ENCODE data around the gene FHOD1. TPM values are rescaled to one million over a fixed set of nuclear protein-coding genes. Genes with fewer than 3 reads are reported as not detected.
A peak's percentile ranks its signal among the peaks of the same experiment; 100 is the strongest.

FHOD1 gene
- total and polyA plus RNA-seq, 5 experiments from 2014 or later, result 1.6 to 47.3 (median 3.0) TPM

- DNase-seq (no peak), ATAC-seq (no peak)
- Mint-ChIP-seq H3K9me3 (no peaks in the 10 kb centered on the region), H3K4me3 (no peak overlapping the region), H3K27ac (peak overlapping the region in 1 of 10 donors; percentile 63), H3K27me3 (no peaks in the 10 kb centered on the region), H3K4me1 (peaks cover 0 to 3% (median under 1%) of the 10 kb centered on the region in 4 donors), H3K36me3 (peaks cover 0 to 4% (median 0%) of the 10 kb centered on the region in 3 donors)
- POLR2A ChIA-PET, result interaction anchor here (0.5 to 2.6 kb wide), 3 partner anchors 9 to 101 kb away, joined by 3 to 10 read pairs (median 3); no protein-coding TSS in a partner anchor
These were observed 40.4 kb downstream of the FHOD1 start for GRCh38 chr16:67206838-67207248.

GRCh38 chr16:67206129-67206837, 41.0 kb downstream of the FHOD1 start:
- DNase-seq (no peak), ATAC-seq (no peak)
- peaks cover 0 to 3% (median under 1%) of the 10 kb centered on the region in 4 donors for H3K4me1 Mint-ChIP-seq
- H3K4me3 Mint-ChIP-seq, result peak overlapping the region in 1 of 10 donors; percentile 29
- POLR2A ChIA-PET, result interaction anchor here (0.5 to 2.6 kb wide), 3 partner anchors 9 to 101 kb away, joined by 3 to 10 read pairs (median 3); no protein-coding TSS in a partner anchor
- no peaks in the 10 kb centered on the region for H3K9me3 Mint-ChIP-seq
- peaks cover 0 to 5% (median 0%) of the 10 kb centered on the region in 3 donors for H3K36me3 Mint-ChIP-seq
- no peaks in the 10 kb centered on the region for H3K27me3 Mint-ChIP-seq
- H3K27ac Mint-ChIP-seq, result peak overlapping the region in 5 of 10 donors; percentile 23 to 74 (median 64)

- no peak for DNase-seq
- Mint-ChIP-seq H3K36me3 (peaks cover 0 to 16% (median 0%) of the 10 kb centered on the region in 3 donors), H3K27ac (peak overlapping the region in 2 of 10 donors; percentile 4 to 31), H3K27me3 (no peaks in the 10 kb centered on the region), H3K4me3 (no peak overlapping the region), H3K4me1 (peaks cover 0 to 2% (median under 1%) of the 10 kb centered on the region in 4 donors), H3K9me3 (no peaks in the 10 kb centered on the region)
- POLR2A ChIA-PET, result interaction anchor here (0.7 kb wide), 1 partner anchor 12 kb away, joined by 3 read pairs; no protein-coding TSS in a partner anchor
- no peak for ATAC-seq
These were observed 43.2 kb downstream of the FHOD1 start for GRCh38 chr16:67204076-67204475.

- Mint-ChIP-seq H3K9me3 (no peaks in the 10 kb centered on the region), H3K27me3 (no peaks in the 10 kb centered on the region), H3K4me1 (peaks cover 0 to 6% (median under 1%) of the 10 kb centered on the region in 4 donors), H3K4me3 (no peak overlapping the region), H3K27ac (no peak overlapping the region), H3K36me3 (peaks cover 0 to 22% (median 0%) of the 10 kb centered on the region in 3 donors)
- POLR2A ChIA-PET, result interaction anchor here (0.9 kb wide), 1 partner anchor 24 kb away, joined by 3 read pairs; the partner anchor contains the start of gene TMEM208
- no peak for ATAC-seq
- DNase-seq, result peak in 1 of 10 donors; percentile 52
These were observed 44.3 kb downstream of the FHOD1 start for GRCh38 chr16:67202956-67203493.

- Mint-ChIP-seq H3K27me3 (no peaks in the 10 kb centered on the region), H3K36me3 (peaks cover 0 to 28% (median 0%) of the 10 kb centered on the region in 3 donors), H3K9me3 (no peaks in the 10 kb centered on the region), H3K4me1 (peaks cover 0 to 8% (median under 1%) of the 10 kb centered on the region in 4 donors), H3K4me3 (no peak overlapping the region), H3K27ac (no peak overlapping the region)
- ATAC-seq (no peak), DNase-seq (no peak)
- POLR2A ChIA-PET, result interaction anchor here (0.9 kb wide), 1 partner anchor 24 kb away, joined by 3 read pairs; the partner anchor contains the start of gene TMEM208
These were observed 44.9 kb downstream of the FHOD1 start for GRCh38 chr16:67202426-67202825.

GRCh38 chr16:67201411-67202345, 45.6 kb downstream of the FHOD1 start:
- Mint-ChIP-seq H3K9me3 (no peaks in the 10 kb centered on the region), H3K27ac (no peak overlapping the region), H3K4me1 (peaks cover 2 to 13% (median 4%) of the 10 kb centered on the region in 4 donors), H3K36me3 (peaks cover 0 to 35% (median 3%) of the 10 kb centered on the region in 3 donors), H3K27me3 (no peaks in the 10 kb centered on the region), H3K4me3 (no peak overlapping the region)
- ATAC-seq, result no peak
- POLR2A ChIA-PET, result interaction anchor here (0.7 to 1.1 kb wide), 3 partner anchors 10 to 1649 kb away, joined by 3 to 4 read pairs (median 3); partner anchors contain the start of gene TMEM208
- DNase-seq, result no peak

- Mint-ChIP-seq H3K4me3 (no peak overlapping the region), H3K27ac (peak overlapping the region in 1 of 10 donors; percentile 52), H3K36me3 (peaks cover 0 to 45% (median 8%) of the 10 kb centered on the region in 3 donors), H3K27me3 (no peaks in the 10 kb centered on the region), H3K4me1 (peaks cover 9 to 25% (median 12%) of the 10 kb centered on the region in 4 donors), H3K9me3 (no peaks in the 10 kb centered on the region)
- DNase-seq, result no peak
- no peak for ATAC-seq
- POLR2A ChIA-PET, result no interaction called here
These were observed 46.8 kb downstream of the FHOD1 start for GRCh38 chr16:67200491-67200890.

- Mint-ChIP-seq H3K9me3 (no peaks in the 10 kb centered on the region), H3K4me3 (no peak overlapping the region), H3K27me3 (no peaks in the 10 kb centered on the region), H3K27ac (no peak overlapping the region), H3K36me3 (peaks cover 0 to 52% (median 8%) of the 10 kb centered on the region in 3 donors), H3K4me1 (peaks cover 9 to 28% (median 15%) of the 10 kb centered on the region in 4 donors)
- POLR2A ChIA-PET, result no interaction called here
- DNase-seq, result peak in 1 of 10 donors; percentile 57
- no peak for ATAC-seq
These were observed 47.5 kb downstream of the FHOD1 start for GRCh38 chr16:67199808-67200198.

- no peak for ATAC-seq
- POLR2A ChIA-PET, result no interaction called here
These were observed 48.1 kb downstream of the FHOD1 start, which contains the start of gene ELMO3 for GRCh38 chr16:67199011-67199807. Gene ELMO3 (plus strand): TSS chr16:67199131. CDS start chr16:67199327, 196 bp downstream.

GRCh38 chr16:67198238-67198734, 49.0 kb downstream of the FHOD1 start:
- no peaks in the 10 kb centered on the region for H3K9me3 Mint-ChIP-seq
- H3K4me3 Mint-ChIP-seq, result no peak overlapping the region
- peak overlapping the region in 5 of 10 donors; percentile 29 to 66 (median 48) for H3K27ac Mint-ChIP-seq
- no peaks in the 10 kb centered on the region for H3K27me3 Mint-ChIP-seq
- peak in 1 of 10 donors; percentile 19 for DNase-seq
- peaks cover 0 to 58% (median 8%) of the 10 kb centered on the region in 3 donors for H3K36me3 Mint-ChIP-seq
- peak; percentile 45 to 52 for ATAC-seq
- POLR2A ChIA-PET, result interaction anchor here (1.3 to 1.6 kb wide), 3 partner anchors 8 to 28 kb away, joined by 3 to 6 read pairs (median 5); partner anchors contain the start of gene TMEM208
- peaks cover 14 to 43% (median 28%) of the 10 kb centered on the region in 4 donors for H3K4me1 Mint-ChIP-seq

More at GRCh38 chr16:67199011-67199807, 48.1 kb downstream of the FHOD1 start, which contains the start of gene ELMO3:
- H3K36me3 Mint-ChIP-seq, result peaks cover 0 to 53% (median 8%) of the 10 kb centered on the region in 3 donors
- H3K9me3 Mint-ChIP-seq, result no peaks in the 10 kb centered on the region
- H3K4me3 Mint-ChIP-seq, result no peak within 1 kb of the TSS
- H3K4me1 Mint-ChIP-seq, result peaks cover 9 to 34% (median 19%) of the 10 kb centered on the region in 4 donors
- H3K27me3 Mint-ChIP-seq, result no peaks in the 10 kb centered on the region
- H3K27ac Mint-ChIP-seq, result peak within 1 kb of the TSS in 6 of 10 donors; percentile 15 to 66 (median 46)
- peak in 1 of 10 donors; percentile 63 for DNase-seq

GRCh38 chr16:67197704-67198103, 49.6 kb downstream of the FHOD1 start:
- peaks cover 16 to 49% (median 34%) of the 10 kb centered on the region in 4 donors for H3K4me1 Mint-ChIP-seq
- peaks cover 0 to 58% (median 8%) of the 10 kb centered on the region in 3 donors for H3K36me3 Mint-ChIP-seq
- H3K27me3 Mint-ChIP-seq, result no peaks in the 10 kb centered on the region
- H3K9me3 Mint-ChIP-seq, result no peaks in the 10 kb centered on the region
- no peak for DNase-seq
- H3K27ac Mint-ChIP-seq, result peak overlapping the region in 4 of 10 donors; percentile 13 to 46 (median 29)
- H3K4me3 Mint-ChIP-seq, result no peak overlapping the region
- ATAC-seq, result no peak
- POLR2A ChIA-PET, result interaction anchor here (1.3 to 1.6 kb wide), 3 partner anchors 8 to 29 kb away, joined by 3 to 6 read pairs (median 5); partner anchors contain the start of gene TMEM208
